Natural killer cell (primary cell): ENCODE results near the gene AARS1. TPM values are rescaled to one million over a fixed set of nuclear protein-coding genes. Genes with fewer than 3 reads are reported as not detected.
A peak's percentile ranks its signal among the peaks of the same experiment; 100 is the strongest.
"Not testable (repeated sequence)": the region's sequence is repeated elsewhere in the genome, so short reads cannot be mapped to it uniquely, and the experiment has no call there.

Source experiments
- ATAC-seq, 3 donors: fragments of 150-1000 bp in 2 of 3; fragments of 200-7000 bp in 1 of 3; cut with Tn5 transposase; 1 replicate in 1 of 3; 2 replicates in 2 of 3; pipeline ENCODE4 v1.10.0; 2021; ENCODE audit warnings: mild to moderate bottlenecking in 2 of 3, moderate library complexity in 2 of 3
- DNase-seq, 2 donors: peaks; one replicate each; pipeline versions ENCODE4 v3.0.0 to v3.0.0-alpha.2; 2013 to 2021; ENCODE audit warnings: mixed read lengths in 1 of 2
- H3K27ac ChIP-seq: one replicate; pipeline ENCODE4 v1.5.1; 2013; ENCODE audit warnings: mild to moderate bottlenecking, low read length
- H3K27me3 ChIP-seq: one replicate; pipeline ENCODE4 v1.6.1; 2013; ENCODE audit warnings: low read length; ENCODE audit not compliant: control insufficient read depth, insufficient read depth
- H3K36me3 ChIP-seq: one replicate; pipeline ENCODE4 v1.6.1; 2013; ENCODE audit warnings: low read length; ENCODE audit not compliant: control insufficient read depth, insufficient read depth
- H3K4me1 ChIP-seq: one replicate; pipeline ENCODE4 v1.6.1; 2013; ENCODE audit warnings: low read length; ENCODE audit not compliant: control insufficient read depth, insufficient read depth
- H3K4me3 ChIP-seq: one replicate; pipeline ENCODE4 v1.5.1; 2013; ENCODE audit warnings: low read length
- H3K9me3 ChIP-seq: one replicate; pipeline ENCODE4 v1.6.1; 2013; ENCODE audit warnings: low read length; ENCODE audit not compliant: control insufficient read depth, insufficient read depth
- H3K27ac Mint-ChIP-seq, 2 donors: one replicate each; pipeline ENCODE4 v1.8.0; 2022; ENCODE audit warnings: mild to moderate bottlenecking in 2 of 2, mixed read lengths in 2 of 2, moderate library complexity in 1 of 2
- H3K27me3 Mint-ChIP-seq, 2 donors: one replicate each; pipeline ENCODE4 v1.8.0; 2022; ENCODE audit warnings: low read depth in 2 of 2, mixed read lengths in 2 of 2
- H3K36me3 Mint-ChIP-seq: one replicate; pipeline ENCODE4 v1.8.0; 2022; ENCODE audit warnings: mixed read lengths
- H3K4me1 Mint-ChIP-seq, 2 donors: one replicate each; pipeline ENCODE4 v1.8.0; 2022; ENCODE audit warnings: mixed read lengths in 2 of 2
- H3K4me3 Mint-ChIP-seq: one replicate; pipeline ENCODE4 v1.8.0; 2022; ENCODE audit warnings: mild to moderate bottlenecking, moderate library complexity, mixed read lengths
- H3K9me3 Mint-ChIP-seq, 2 donors: one replicate each; pipeline ENCODE4 v1.8.0; 2022; ENCODE audit warnings: mixed read lengths in 2 of 2
- WGBS: methylation state at CpG from one replicate; pipeline ENCODE4 v1.1.7; 2013; ENCODE audit warnings: missing lambda C conversion rate; ENCODE audit not compliant: insufficient coverage; 5-methylcytosine and 5-hydroxymethylcytosine counted together
- intact Hi-C: fragments of 100-400 bp; cut with micrococcal nuclease; formaldehyde crosslinking; loops from one replicate; pipeline ENCODE4 v1.14.2; 2022
- total RNA-seq, 4 donors: library from RNA; stranded (reverse); fragments of 120-200 nt in 1 of 4; gene quantifications; one replicate each; pipeline versions ENCODE4 v1.2.3 to v1.2.4, GENCODE V29; 2013 to 2022

The AARS1 gene
- total RNA-seq, 3 donors from 2014 or later (not counting 1 experiment from before 2014, with no cell fraction given), result 19.8 to 29.9 (median 26.1) TPM

DNA sequence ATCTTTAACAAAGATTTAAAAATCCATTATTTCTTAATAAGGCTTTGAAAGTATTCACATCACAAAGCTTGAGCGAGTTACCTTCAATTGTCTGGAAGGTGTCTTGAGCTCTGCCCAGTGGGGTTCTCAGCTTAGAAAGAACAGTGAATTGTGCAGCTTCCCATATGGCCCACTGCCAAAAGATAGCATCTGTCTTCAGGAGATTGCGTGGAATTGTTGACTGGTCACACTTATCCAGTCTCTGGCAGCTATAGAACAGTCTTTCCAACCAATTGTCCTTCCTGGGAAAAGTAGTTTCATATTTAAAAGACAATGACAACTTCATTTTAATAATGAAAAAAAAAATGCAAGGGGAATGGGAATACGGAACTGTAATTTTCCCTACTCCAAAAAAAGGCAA lies 57.5 kb downstream of the AARS1 start:
- H3K4me1 ChIP-seq, H3K27ac Mint-ChIP-seq, H3K27me3 Mint-ChIP-seq, ATAC-seq, H3K27me3 ChIP-seq, intact Hi-C loops, DNase-seq, H3K9me3 Mint-ChIP-seq, H3K4me3 Mint-ChIP-seq, H3K9me3 ChIP-seq, H3K27ac ChIP-seq, H3K4me1 Mint-ChIP-seq, H3K36me3 ChIP-seq, H3K4me3 ChIP-seq: not testable (repeated sequence)
- WGBS, result 100% methylated on average over 1 of the region's 3 CpGs
- H3K36me3 Mint-ChIP-seq, result peaks cover 11% of the 10 kb centered on the region

DNA sequence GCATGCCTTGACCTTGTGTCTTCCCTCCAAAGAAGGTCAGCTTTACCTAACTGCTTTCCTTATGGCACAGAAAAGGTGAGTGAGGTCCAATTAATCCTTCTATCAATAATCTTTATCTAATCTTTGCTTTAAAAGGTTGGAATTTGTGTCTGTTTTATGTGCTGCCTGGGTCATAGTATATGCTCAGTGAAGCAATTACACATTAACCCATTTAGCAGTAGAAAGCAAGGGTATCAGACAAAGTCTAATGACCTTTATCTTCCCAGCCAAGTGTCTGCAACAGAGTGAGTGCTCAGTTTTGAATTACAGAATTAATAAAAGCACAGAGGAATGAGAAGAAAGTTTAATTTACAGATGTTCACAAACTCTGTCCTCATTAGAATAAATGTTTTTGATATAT lies 63.3 kb downstream of the AARS1 start:
- H3K27me3 Mint-ChIP-seq, H3K27ac Mint-ChIP-seq, intact Hi-C loops, H3K4me1 ChIP-seq, H3K4me3 ChIP-seq, H3K4me3 Mint-ChIP-seq, H3K9me3 ChIP-seq, H3K36me3 Mint-ChIP-seq, H3K36me3 ChIP-seq, H3K27me3 ChIP-seq, H3K9me3 Mint-ChIP-seq, H3K4me1 Mint-ChIP-seq, ATAC-seq, H3K27ac ChIP-seq, DNase-seq: not testable (repeated sequence)

DNA sequence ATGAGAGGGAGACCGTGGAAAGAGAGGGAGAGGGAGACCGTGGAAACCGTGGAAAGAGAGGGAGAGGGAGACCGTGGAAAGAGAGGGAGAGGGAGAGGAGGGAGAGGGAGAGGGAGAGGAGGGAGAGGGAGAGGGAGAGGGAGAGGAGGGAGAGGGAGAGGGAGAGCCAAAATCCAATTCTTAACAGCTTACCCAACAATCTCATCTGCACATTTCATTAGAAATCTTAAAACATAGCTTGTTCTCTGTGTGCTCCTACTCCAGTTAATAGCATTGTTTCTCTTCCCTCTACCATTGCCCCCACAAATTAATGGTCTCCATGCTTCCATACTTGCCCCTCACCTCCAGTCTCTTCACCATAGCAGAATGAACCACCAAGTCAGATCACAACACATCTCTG lies 63.9 kb downstream of the AARS1 start:
- H3K4me1 Mint-ChIP-seq, H3K9me3 Mint-ChIP-seq, H3K4me3 ChIP-seq, H3K36me3 ChIP-seq, DNase-seq, intact Hi-C loops, H3K36me3 Mint-ChIP-seq, H3K27me3 ChIP-seq, H3K27me3 Mint-ChIP-seq, H3K9me3 ChIP-seq, ATAC-seq, H3K27ac Mint-ChIP-seq, H3K4me1 ChIP-seq, H3K4me3 Mint-ChIP-seq, H3K27ac ChIP-seq: not testable (repeated sequence)
- WGBS, result no CpG with 5 or more reads among the region's 4 CpGs

DNA sequence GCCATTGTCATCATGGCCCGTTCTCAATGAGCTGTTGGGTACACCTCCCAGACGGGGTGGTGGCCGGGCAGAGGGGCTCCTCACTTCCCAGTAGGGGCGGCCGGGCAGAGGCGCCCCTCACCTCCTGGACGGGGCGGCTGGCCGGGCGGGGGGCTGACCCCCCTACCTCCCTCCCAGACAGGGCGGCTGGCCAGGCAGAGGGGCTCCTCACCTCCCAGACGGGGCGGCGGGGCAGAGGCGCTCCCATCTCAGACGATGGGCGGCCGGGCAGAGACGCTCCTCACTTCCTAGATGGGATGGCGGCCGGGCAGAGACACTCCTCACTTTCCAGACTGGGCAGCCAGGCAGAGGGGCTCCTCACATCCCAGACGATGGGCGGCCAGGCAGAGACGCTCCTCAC lies 64.7 kb downstream of the AARS1 start:
- H3K27me3 Mint-ChIP-seq, H3K4me3 Mint-ChIP-seq: not testable (repeated sequence)

DNA sequence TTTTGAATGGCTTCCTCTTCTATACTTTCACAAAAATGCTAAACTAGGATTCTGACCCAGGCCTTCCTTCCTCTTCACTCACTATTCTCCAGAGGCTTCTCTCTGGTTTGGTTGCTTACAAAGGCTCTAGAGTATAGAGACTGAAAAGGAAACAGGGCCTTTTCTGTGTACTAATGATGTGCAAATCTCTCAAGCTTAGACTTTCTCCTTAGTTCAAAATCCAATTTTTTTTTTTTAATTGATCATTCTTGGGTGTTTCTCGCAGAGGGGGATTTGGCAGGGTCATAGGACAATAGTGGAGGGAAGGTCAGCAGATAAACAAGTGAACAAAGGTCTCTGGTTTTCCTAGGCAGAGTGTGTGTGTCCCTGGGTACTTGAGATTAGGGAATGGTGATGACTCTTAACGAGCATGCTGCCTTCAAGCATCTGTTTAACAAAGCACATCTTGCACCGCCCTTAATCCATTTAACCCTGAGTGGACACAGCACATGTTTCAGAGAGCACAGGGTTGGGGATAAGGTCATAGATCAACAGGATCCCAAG lies 65.3 kb downstream of the AARS1 start:
- WGBS, result no CpG with 5 or more reads among the region's 3 CpGs
- H3K4me3 ChIP-seq, H3K27me3 Mint-ChIP-seq, H3K4me1 ChIP-seq, H3K27me3 ChIP-seq, DNase-seq, ATAC-seq, H3K9me3 ChIP-seq, intact Hi-C loops, H3K4me3 Mint-ChIP-seq, H3K4me1 Mint-ChIP-seq, H3K27ac ChIP-seq, H3K36me3 ChIP-seq, H3K9me3 Mint-ChIP-seq, H3K36me3 Mint-ChIP-seq: not testable (repeated sequence)
- H3K27ac Mint-ChIP-seq, result peak overlapping the region in 1 of 2 donors; percentile 56

More for the DNA sequence above, 64.7 kb downstream of the AARS1 start:
- H3K27me3 ChIP-seq, H3K9me3 ChIP-seq, intact Hi-C loops, H3K27ac ChIP-seq, H3K4me1 Mint-ChIP-seq, H3K27ac Mint-ChIP-seq, DNase-seq, ATAC-seq, H3K36me3 ChIP-seq, H3K36me3 Mint-ChIP-seq, H3K4me3 ChIP-seq, H3K4me1 ChIP-seq, H3K9me3 Mint-ChIP-seq: not testable (repeated sequence)
- 100% methylated on average over 8 of the region's 24 CpGs for WGBS

DNA sequence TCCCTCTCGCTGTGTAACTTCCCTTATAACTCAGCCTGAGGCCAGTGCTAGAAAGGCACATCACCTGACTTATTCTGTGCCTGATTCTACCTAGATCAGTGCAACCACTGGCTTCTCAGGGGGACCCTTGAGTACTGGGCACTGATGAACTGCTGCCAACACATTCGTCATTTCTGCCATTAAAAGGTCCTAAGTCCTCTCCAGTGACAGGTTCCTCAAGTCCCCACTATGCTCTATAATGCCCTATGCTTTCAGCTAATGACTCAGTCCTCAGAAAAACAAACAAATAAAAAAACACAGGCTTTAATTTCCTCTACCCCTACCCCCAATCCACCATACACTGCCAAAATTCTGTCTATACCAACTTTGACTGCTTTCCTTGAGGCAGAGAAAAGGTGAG lies 66.1 kb downstream of the AARS1 start:
- no CpG with 5 or more reads among the region's 2 CpGs for WGBS
- H3K27ac ChIP-seq, H3K4me3 Mint-ChIP-seq, H3K36me3 ChIP-seq, H3K9me3 ChIP-seq, H3K27me3 ChIP-seq, H3K36me3 Mint-ChIP-seq, H3K4me1 Mint-ChIP-seq, intact Hi-C loops, H3K9me3 Mint-ChIP-seq, ATAC-seq, H3K27me3 Mint-ChIP-seq, DNase-seq, H3K4me1 ChIP-seq, H3K4me3 ChIP-seq: not testable (repeated sequence)
- peak overlapping the region in 1 of 2 donors; percentile 56 for H3K27ac Mint-ChIP-seq

DNA sequence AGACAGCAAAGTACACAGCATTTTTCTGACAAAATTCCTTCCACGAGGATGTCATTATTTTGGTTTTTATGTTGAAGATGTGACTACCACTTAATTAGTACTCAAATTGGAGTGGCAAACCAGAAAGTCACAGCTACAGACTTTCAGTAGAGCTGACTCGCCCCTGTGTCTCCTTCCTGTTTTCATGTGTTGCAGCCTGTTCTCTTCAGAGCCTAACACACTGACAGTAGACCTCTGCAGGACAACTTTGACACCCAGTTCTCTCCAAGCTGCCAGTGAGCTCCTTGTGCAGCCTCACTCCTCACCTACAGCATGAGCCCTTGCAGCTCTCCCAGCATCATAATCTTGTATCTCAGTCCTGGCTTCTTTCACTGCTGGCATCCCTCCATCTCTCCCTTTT lies 66.7 kb downstream of the AARS1 start:
- not testable (repeated sequence) for H3K36me3 Mint-ChIP-seq, H3K9me3 Mint-ChIP-seq
- peak overlapping the region in 1 of 2 donors; percentile 56 for H3K27ac Mint-ChIP-seq

DNA sequence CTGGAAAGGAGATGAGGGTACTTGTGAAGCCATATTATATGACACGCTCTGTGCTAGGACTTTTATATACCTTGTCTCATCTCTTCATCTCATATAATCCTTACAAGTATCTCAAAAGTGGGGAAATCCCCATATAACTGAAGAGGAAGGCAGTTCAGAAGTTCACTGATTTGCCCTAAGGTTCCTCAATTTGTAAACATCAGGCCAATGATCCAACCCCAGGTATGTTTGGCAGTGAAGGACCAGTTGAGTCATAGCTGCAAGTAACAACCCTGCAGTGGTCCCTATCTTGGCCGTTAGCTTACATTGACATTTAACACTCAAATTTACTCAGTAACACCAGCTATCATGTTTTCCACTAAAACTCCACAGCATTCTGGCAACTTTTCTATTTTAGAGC lies 70.7 kb downstream of the AARS1 start:
- ATAC-seq, H3K4me1 ChIP-seq, H3K36me3 ChIP-seq, H3K9me3 Mint-ChIP-seq, H3K27me3 ChIP-seq, H3K4me3 Mint-ChIP-seq, H3K36me3 Mint-ChIP-seq, H3K9me3 ChIP-seq, H3K27ac ChIP-seq, H3K27ac Mint-ChIP-seq, intact Hi-C loops, H3K4me3 ChIP-seq, H3K4me1 Mint-ChIP-seq, DNase-seq, H3K27me3 Mint-ChIP-seq: not testable (repeated sequence)
- no CpG with 5 or more reads among the region's 2 CpGs for WGBS

More for the DNA sequence above, 66.7 kb downstream of the AARS1 start:
- H3K4me3 Mint-ChIP-seq, H3K27me3 Mint-ChIP-seq, intact Hi-C loops, H3K4me1 ChIP-seq, H3K27ac ChIP-seq, H3K4me1 Mint-ChIP-seq, H3K9me3 ChIP-seq, ATAC-seq, H3K4me3 ChIP-seq, H3K27me3 ChIP-seq, H3K36me3 ChIP-seq, DNase-seq: not testable (repeated sequence)
- no CpG with 5 or more reads among the region's 2 CpGs for WGBS
